AG04450 (cell line): ENCODE results near the gene RASAL3. TPM values are rescaled to one million over a fixed set of nuclear protein-coding genes. Genes with fewer than 3 reads are reported as not detected.

Source experiments
- CTCF ChIA-PET: fragments of 300-600, 350-600 bp; formaldehyde crosslinking; extraction: SDS; loops from one replicate; lab custom pipeline; 2022; ENCODE audit warnings: antibody characterized with exemption, inconsistent platforms; lab: Charles Lee
- POLR2A ChIA-PET: fragments of 350-600 bp; formaldehyde crosslinking; extraction: SDS; loops from one replicate; lab custom pipeline; 2021; ENCODE audit warnings: antibody characterized with exemption, inconsistent platforms; lab: Yijun Ruan, JAX
- DNase-seq: peaks from one replicate; pipeline ENCODE4 v3.0.0-alpha.2; 2011; ENCODE audit warnings: low read depth, low spot score
- H3K27ac ChIP-seq: one replicate; pipeline ENCODE4 v1.5.1; 2012; ENCODE audit warnings: low read depth, low read length, control low read depth
- H3K27me3 ChIP-seq: one replicate; pipeline ENCODE4 v1.6.0; 2012; ENCODE audit warnings: low read length; ENCODE audit not compliant: control insufficient read depth, insufficient read depth
- H3K4me3 ChIP-seq: 2 replicates; pipeline ENCODE4 v1.5.1; 2011; ENCODE audit warnings: mild to moderate bottlenecking, low read depth, low read length, control low read depth
- H3K9me3 ChIP-seq: 2 replicates; pipeline ENCODE4 v1.5.1; 2012; ENCODE audit warnings: low read length; ENCODE audit not compliant: control insufficient read depth, insufficient read depth
- polyA plus RNA-seq: library from polyadenylated mRNA; depleted of rRNA; stranded (reverse); fragments of >200 nt; gene quantifications from 2 replicates; pipeline ENCODE4 v1.2.3, GENCODE V29; 2011
- TF ChIP-seq, protein P1 (sequence below): IDR thresholded peaks from 2 replicates; pipeline ENCODE4 v1.5.1; 2011; ENCODE audit warnings: low read depth, low read length, control low read depth, inconsistent platforms

Gene RASAL3
- polyA plus RNA-seq, 1 experiment = 0.21 TPM

GRCh38 chr19:15441317-15441716, 23.0 kb downstream of the RASAL3 start:
- CTCF ChIA-PET = no interaction called here
- POLR2A ChIA-PET = no interaction called here

DNA sequence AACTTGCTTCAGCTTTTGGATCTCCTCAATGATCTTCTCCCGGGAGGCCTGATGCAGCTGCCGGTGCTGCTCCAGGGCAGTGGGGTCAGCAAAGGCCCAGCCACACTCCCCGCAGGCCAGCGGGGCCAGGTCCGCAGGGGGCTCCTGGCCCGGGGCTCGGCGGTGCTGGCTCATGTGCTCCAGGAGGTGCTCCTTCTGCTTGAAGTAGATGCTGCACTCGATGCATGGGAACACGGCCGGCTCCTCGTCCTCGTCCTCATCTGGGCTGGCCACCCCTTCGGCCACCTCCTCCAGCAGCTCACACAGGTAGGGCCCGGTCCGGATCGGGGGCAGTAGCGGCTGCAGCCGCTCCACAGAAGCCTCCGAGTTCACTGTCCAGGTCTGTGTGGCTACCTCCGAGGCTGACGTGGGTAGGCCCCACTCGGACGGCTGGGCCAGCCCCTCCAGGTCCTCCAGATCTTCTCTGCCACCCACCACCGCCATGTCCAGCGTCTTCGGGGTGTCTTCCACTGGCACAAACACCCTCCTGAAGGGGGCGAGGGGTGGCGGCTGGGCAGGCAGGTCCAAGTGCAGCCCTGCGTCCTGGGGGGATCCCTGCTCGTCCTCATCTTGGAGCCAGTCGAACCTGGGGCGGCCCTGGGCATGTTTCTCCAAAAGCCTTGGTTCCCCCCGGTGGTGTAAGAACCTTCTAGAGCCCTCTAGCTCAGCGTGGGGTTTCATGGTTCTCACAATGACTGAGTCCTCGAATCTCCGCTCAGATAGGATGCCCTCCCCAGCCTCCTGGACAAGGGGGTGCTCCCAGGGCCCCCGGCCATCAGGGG, 24.3 kb downstream of the RASAL3 start:
- H3K27me3 ChIP-seq = no peaks in the 10 kb centered on the region
- ChIA-PET CTCF (no interaction called here), POLR2A (interaction anchor here (1.7 kb wide), 1 partner anchor 21 kb away, joined by 5 read pairs; the partner anchor contains the start of gene AKAP8L)
- H3K9me3 ChIP-seq = no peaks in the 10 kb centered on the region; the same call in 1 of the 2 replicates
- H3K4me3 ChIP-seq = no peak overlapping the region
- DNase-seq = no peak
- no peak overlapping the region for H3K27ac ChIP-seq
- TF ChIP-seq, protein P1, sequence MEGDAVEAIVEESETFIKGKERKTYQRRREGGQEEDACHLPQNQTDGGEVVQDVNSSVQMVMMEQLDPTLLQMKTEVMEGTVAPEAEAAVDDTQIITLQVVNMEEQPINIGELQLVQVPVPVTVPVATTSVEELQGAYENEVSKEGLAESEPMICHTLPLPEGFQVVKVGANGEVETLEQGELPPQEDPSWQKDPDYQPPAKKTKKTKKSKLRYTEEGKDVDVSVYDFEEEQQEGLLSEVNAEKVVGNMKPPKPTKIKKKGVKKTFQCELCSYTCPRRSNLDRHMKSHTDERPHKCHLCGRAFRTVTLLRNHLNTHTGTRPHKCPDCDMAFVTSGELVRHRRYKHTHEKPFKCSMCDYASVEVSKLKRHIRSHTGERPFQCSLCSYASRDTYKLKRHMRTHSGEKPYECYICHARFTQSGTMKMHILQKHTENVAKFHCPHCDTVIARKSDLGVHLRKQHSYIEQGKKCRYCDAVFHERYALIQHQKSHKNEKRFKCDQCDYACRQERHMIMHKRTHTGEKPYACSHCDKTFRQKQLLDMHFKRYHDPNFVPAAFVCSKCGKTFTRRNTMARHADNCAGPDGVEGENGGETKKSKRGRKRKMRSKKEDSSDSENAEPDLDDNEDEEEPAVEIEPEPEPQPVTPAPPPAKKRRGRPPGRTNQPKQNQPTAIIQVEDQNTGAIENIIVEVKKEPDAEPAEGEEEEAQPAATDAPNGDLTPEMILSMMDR = no peak

More at GRCh38 chr19:15441317-15441716, 23.0 kb downstream of the RASAL3 start:
- Histone ChIP-seq H3K27me3 (no peaks in the 10 kb centered on the region), H3K4me3 (no peak overlapping the region), H3K9me3 (no peaks in the 10 kb centered on the region; the same call in 1 of the 2 replicates), H3K27ac (no peak overlapping the region)
- TF ChIP-seq, protein P1 = no peak
- no peak for DNase-seq

GRCh38 chr19:15439078-15439799, 25.1 kb downstream of the RASAL3 start:
- DNase-seq = no peak
- TF ChIP-seq, protein P1 = no peak
- CTCF ChIA-PET = no interaction called here
- Histone ChIP-seq H3K27ac (no peak overlapping the region), H3K27me3 (no peaks in the 10 kb centered on the region), H3K9me3 (no peaks in the 10 kb centered on the region; the same call in 1 of the 2 replicates), H3K4me3 (no peak overlapping the region)
- POLR2A ChIA-PET = interaction anchor here (1.7 kb wide), 1 partner anchor 20 kb away, joined by 5 read pairs; the partner anchor contains the start of gene AKAP8L

DNA sequence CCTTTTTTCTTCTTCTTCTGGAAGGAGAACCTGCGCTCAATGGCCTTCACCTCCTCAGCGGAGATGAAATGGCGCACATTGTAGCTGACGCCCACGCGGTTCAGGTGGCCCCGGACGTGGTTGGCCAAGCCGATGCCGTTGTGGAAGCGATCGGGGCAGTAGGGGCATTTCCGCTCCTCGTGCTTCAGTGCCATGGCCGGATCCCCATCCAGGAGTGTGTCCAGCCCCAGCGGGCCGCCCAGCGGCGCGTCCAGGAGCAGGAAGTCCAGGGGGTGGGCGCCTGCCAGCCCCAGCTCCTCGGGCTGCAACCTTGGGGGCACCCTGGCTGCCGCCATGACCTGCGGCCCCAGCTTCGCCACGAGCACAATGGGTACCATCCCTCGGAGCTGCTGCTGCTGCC, 25.8 kb downstream of the RASAL3 start:
- TF ChIP-seq, protein P1 = no peak
- H3K4me3 ChIP-seq = no peak overlapping the region
- H3K27me3 ChIP-seq = no peaks in the 10 kb centered on the region
- POLR2A ChIA-PET = interaction anchor here (1.7 to 1.9 kb wide), 3 partner anchors 13 to 20 kb away, joined by 5 to 7 read pairs (median 5); partner anchors contain the start of gene AKAP8L
- H3K9me3 ChIP-seq = no peaks in the 10 kb centered on the region; the same call in 1 of the 2 replicates
- CTCF ChIA-PET = interaction anchor here (0.6 to 1.6 kb wide), 2 partner anchors 9 to 18 kb away, joined by 3 to 11 read pairs; no protein-coding TSS in a partner anchor
- no peak for DNase-seq
- no peak overlapping the region for H3K27ac ChIP-seq
